ENCODE data around the gene PRH2. TPM values are rescaled to one million over a fixed set of nuclear protein-coding genes. Genes with fewer than 3 reads are reported as not detected.

The PRH2 gene
- polyA plus RNA-seq (2013, experiment 1 of 4): not detected
- not detected for polyA plus RNA-seq (2013, experiment 2 of 4)
- polyA plus RNA-seq (2013, experiment 3 of 4): not detected
- not detected for polyA plus RNA-seq (2013, experiment 4 of 4)

DNA sequence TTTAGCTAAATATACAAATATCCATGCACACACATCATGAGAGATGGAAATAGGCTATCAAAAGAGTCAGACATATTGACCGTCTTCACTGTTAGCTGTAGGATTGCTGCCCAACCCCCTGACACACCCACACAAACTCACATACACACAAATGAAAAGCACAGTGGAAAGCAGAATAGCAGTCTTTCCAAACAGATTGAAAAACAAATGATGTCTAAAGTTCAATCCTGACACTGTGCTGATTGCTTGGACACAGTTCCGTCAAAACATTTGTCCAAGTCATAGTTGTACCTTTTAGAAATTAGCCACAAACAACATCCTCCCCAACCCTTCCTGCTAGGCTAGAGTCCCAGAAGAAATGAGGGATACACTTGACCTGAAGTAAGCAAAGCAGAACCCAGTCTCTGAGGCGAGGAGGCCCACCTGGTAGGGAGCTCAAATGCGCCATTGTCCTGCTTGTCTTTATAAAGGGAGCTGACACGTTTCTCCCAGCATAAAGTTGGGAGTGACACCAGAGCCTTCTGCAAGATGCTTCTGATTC lies at the start of gene PRH2:
TSS of gene PRH2 (plus strand) at position 491 of the 541 bp plus-strand sequence. CDS start at position 529, 38 bp downstream.
- Histone ChIP-seq H3K27ac (ENCODE audit: insufficient read depth, low read depth, low read length, poor library complexity, severe bottlenecking) (no peak within 1 kb of the TSS), H3K4me3 (ENCODE audit: insufficient read depth, low read depth, low read length) (no peak within 1 kb of the TSS), H3K9me3 (ENCODE audit: control insufficient read depth, low read length) (no peaks in the 10 kb centered on the region), H3K36me3 (ENCODE audit: control insufficient read depth, insufficient read depth, low read length) (no peaks in the 10 kb centered on the region), H3K4me1 (ENCODE audit: control insufficient read depth, insufficient read depth, low read length) (no peaks in the 10 kb centered on the region), H3K27me3 (ENCODE audit: control insufficient read depth, insufficient read depth, low read length, poor library complexity, severe bottlenecking) (no peaks in the 10 kb centered on the region)
- WGBS, 2 experiments: 91 to 93% methylated on average over 5 of the region's 5 CpGs

DNA sequence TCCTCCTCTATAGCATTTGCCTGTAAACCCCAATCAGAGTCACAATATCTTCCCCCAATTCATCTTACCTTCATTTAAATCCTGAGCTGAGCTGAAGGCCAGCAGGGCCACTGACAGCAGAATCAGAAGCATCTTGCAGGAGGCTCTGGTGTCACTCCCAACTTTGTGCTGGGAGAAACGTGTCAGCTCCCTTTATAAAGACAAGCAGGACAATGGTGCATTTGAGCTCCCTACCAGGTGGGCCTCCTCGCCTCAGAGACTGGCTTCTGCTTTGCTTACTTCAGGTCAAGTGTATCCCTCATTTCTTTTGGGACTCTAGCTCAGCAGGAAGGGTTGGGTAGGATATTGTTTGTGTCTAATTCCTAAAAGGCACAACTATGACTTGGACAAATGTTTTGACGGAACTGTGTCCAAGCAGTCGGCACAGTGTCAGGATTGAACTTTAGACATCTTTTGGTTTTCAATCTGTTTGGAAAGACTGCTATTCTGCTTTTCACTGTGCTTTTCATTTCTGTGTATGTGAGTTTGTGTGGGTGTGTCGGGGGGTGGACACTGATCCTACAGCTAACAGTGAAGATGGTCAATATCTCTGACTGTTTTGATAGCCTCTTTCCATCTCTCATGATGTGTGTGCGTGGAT lies 44.8 kb upstream of the PRH2 start, which contains the start of gene PRH1:
TSS of gene PRH1 (minus strand) at position 170 of the 640 bp plus-strand sequence. CDS start at position 132, 38 bp downstream.
- no peaks in the 10 kb centered on the region for H3K9me3 ChIP-seq (ENCODE audit: control insufficient read depth, low read length)
- H3K4me1 ChIP-seq (ENCODE audit: control insufficient read depth, insufficient read depth, low read length): no peaks in the 10 kb centered on the region
- H3K4me3 ChIP-seq (ENCODE audit: insufficient read depth, low read depth, low read length): no peak within 1 kb of the TSS
- no peaks in the 10 kb centered on the region for H3K36me3 ChIP-seq (ENCODE audit: control insufficient read depth, insufficient read depth, low read length)
- no peak within 1 kb of the TSS for H3K27ac ChIP-seq (ENCODE audit: insufficient read depth, low read depth, low read length, poor library complexity, severe bottlenecking)
- 76 to 88% methylated on average over 5 to 6 of the region's 6 CpGs for WGBS, 2 experiments
- no peaks in the 10 kb centered on the region for H3K27me3 ChIP-seq (ENCODE audit: control insufficient read depth, insufficient read depth, low read length, poor library complexity, severe bottlenecking)

DNA sequence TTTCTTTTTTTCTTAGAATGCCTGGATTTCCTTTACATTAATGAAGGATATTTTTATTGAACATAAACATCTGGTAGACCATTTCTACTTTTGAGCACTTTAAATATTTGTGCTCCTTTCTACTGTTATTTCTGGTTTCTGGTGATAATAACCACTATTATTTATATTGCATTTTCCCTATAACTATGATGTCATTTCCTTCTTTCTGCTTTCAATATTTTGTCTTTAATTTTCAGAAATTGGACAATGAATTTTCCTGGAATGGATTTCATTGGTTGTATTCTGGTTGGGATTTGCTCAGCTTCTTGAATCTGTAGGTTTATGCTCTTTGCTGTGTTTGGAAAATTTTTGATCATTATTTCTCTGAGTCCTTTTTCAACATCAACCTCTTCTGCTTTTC lies 39.8 kb upstream of the PRH2 start:
- Histone ChIP-seq H3K4me3 (ENCODE audit: insufficient read depth, low read depth, low read length) (no peak overlapping the region), H3K27ac (ENCODE audit: insufficient read depth, low read depth, low read length, poor library complexity, severe bottlenecking) (no peak overlapping the region), H3K27me3 (ENCODE audit: control insufficient read depth, insufficient read depth, low read length, poor library complexity, severe bottlenecking) (no peaks in the 10 kb centered on the region), H3K4me1 (ENCODE audit: control insufficient read depth, insufficient read depth, low read length) (no peaks in the 10 kb centered on the region), H3K36me3 (ENCODE audit: control insufficient read depth, insufficient read depth, low read length) (no peaks in the 10 kb centered on the region), H3K9me3 (ENCODE audit: control insufficient read depth, low read length) (no peaks in the 10 kb centered on the region)

DNA sequence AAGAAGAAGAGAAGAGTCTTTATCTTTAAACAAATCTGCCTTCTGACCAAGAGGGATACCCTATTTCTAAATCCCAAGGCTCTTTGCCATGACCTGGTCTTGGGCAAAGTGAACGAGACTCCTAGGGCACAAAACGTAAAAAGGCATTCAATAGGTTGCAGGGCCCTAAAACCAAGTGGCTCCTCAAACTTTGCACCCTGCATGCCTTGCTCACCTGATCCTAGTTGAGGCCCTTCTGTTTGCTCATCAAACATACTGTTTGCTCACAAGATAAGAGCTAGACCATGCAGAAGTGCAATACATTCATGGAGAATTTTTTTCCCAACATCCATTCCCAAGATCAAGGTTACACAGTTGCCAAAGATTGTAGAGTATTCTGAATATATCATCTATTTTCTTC lies 37.1 kb upstream of the PRH2 start:
- Histone ChIP-seq H3K4me3 (ENCODE audit: insufficient read depth, low read depth, low read length) (no peak overlapping the region), H3K27ac (ENCODE audit: insufficient read depth, low read depth, low read length, poor library complexity, severe bottlenecking) (no peak overlapping the region), H3K9me3 (ENCODE audit: control insufficient read depth, low read length) (no peaks in the 10 kb centered on the region), H3K4me1 (ENCODE audit: control insufficient read depth, insufficient read depth, low read length) (no peaks in the 10 kb centered on the region), H3K27me3 (ENCODE audit: control insufficient read depth, insufficient read depth, low read length, poor library complexity, severe bottlenecking) (no peaks in the 10 kb centered on the region), H3K36me3 (ENCODE audit: control insufficient read depth, insufficient read depth, low read length) (no peaks in the 10 kb centered on the region)
- 98% methylated on average over 2 of the region's 2 CpGs for WGBS, 2 experiments

DNA sequence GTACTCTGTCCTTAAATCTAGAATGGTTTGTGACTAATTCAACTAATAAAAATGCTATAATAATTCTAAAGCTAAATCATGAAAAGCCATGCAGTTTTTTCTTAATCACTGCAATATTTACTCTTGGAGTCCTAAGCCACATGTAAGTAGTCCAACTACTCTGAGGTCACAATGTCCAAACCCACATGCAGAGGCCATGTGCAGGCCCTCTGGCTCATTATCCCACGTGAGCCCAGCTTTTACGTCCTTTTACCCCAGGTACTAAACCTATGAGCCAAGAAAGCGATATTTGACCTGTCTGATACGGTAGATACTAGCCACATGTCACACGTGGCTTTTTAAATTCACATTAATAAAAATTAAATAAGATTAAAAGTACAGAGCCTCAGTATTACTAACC lies 32.2 kb upstream of the PRH2 start:
- Histone ChIP-seq H3K27ac (ENCODE audit: insufficient read depth, low read depth, low read length, poor library complexity, severe bottlenecking) (no peak overlapping the region), H3K4me1 (ENCODE audit: control insufficient read depth, insufficient read depth, low read length) (no peaks in the 10 kb centered on the region), H3K36me3 (ENCODE audit: control insufficient read depth, insufficient read depth, low read length) (no peaks in the 10 kb centered on the region), H3K9me3 (ENCODE audit: control insufficient read depth, low read length) (no peaks in the 10 kb centered on the region), H3K27me3 (ENCODE audit: control insufficient read depth, insufficient read depth, low read length, poor library complexity, severe bottlenecking) (no peaks in the 10 kb centered on the region), H3K4me3 (ENCODE audit: insufficient read depth, low read depth, low read length) (no peak overlapping the region)
- WGBS, 2 experiments: 90 to 98% methylated on average over 4 to 5 of the region's 5 CpGs

DNA sequence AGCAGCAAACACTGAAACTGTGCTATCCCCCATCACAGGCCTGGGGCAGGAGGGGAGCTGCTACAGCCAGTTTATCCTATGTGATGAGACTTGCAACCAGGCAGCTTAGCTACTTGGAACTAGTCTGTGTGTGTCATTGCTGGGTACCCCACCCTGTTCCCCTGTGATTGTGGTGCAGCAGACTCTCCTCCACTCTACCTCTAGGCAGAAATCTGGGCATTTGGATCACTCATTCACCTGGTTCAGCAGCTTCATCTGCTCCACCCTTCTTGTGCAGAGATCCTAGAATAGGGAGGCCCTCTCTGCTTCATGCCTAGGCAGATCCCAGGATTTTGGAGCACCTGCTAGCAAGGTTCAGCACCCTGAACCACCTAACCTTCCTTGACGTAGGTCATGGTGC lies 28.5 kb upstream of the PRH2 start:
- WGBS, 2 experiments: 90 to 96% methylated on average over 1 of the region's 1 CpG
- Histone ChIP-seq H3K4me1 (ENCODE audit: control insufficient read depth, insufficient read depth, low read length) (no peaks in the 10 kb centered on the region), H3K27ac (ENCODE audit: insufficient read depth, low read depth, low read length, poor library complexity, severe bottlenecking) (no peak overlapping the region), H3K36me3 (ENCODE audit: control insufficient read depth, insufficient read depth, low read length) (no peaks in the 10 kb centered on the region), H3K4me3 (ENCODE audit: insufficient read depth, low read depth, low read length) (no peak overlapping the region), H3K9me3 (ENCODE audit: control insufficient read depth, low read length) (no peaks in the 10 kb centered on the region), H3K27me3 (ENCODE audit: control insufficient read depth, insufficient read depth, low read length, poor library complexity, severe bottlenecking) (no peaks in the 10 kb centered on the region)

DNA sequence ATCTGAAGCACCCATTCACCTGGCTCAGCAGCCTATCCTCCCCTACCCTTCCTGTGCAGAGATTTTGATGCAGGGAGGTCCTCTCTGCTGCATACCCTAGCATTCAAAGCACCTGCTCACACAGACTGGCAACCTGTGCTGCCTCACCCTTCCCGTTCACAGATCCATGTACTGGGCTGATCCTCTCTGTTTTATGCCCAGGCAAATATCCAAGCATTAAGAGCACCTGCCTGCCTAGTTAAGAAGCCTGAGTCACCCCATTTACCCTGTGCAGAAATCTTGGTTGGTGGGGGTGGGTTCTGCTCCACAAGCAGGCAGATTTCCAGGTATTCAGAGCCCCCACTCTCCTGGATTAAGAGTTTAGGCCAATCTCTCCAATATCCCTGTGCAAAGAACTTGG lies 28.1 kb upstream of the PRH2 start:
- H3K36me3 ChIP-seq (ENCODE audit: control insufficient read depth, insufficient read depth, low read length): no peaks in the 10 kb centered on the region
- no peak overlapping the region for H3K27ac ChIP-seq (ENCODE audit: insufficient read depth, low read depth, low read length, poor library complexity, severe bottlenecking)
- no peak overlapping the region for H3K4me3 ChIP-seq (ENCODE audit: insufficient read depth, low read depth, low read length)
- H3K4me1 ChIP-seq (ENCODE audit: control insufficient read depth, insufficient read depth, low read length): no peaks in the 10 kb centered on the region
- H3K9me3 ChIP-seq (ENCODE audit: control insufficient read depth, low read length): no peaks in the 10 kb centered on the region
- 96% methylated on average over 1 of the region's 1 CpG for WGBS, 2 experiments
- no peaks in the 10 kb centered on the region for H3K27me3 ChIP-seq (ENCODE audit: control insufficient read depth, insufficient read depth, low read length, poor library complexity, severe bottlenecking)

DNA sequence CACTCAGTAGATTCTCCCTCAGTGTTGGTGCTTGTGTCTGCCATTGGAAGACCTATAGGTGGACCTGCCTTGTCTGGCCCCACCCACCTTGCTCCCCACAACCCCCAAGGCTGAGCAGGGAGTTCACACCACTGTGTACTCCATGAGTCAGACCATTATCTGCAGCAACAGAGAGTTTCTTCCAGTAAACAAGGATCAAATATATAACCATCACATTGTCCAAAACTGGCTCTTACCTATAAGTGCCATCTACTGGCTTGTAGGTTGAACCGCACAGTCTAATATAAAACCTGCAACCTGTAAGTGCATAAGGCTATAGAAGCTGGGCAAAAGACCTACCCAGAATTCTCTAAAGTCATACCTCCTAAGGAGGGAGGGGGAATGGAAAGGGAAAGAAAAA lies 27.6 kb upstream of the PRH2 start:
- WGBS, 2 experiments: 100% methylated on average over 1 of the region's 1 CpG
- no peaks in the 10 kb centered on the region for H3K27me3 ChIP-seq (ENCODE audit: control insufficient read depth, insufficient read depth, low read length, poor library complexity, severe bottlenecking)
- H3K4me1 ChIP-seq (ENCODE audit: control insufficient read depth, insufficient read depth, low read length): no peaks in the 10 kb centered on the region
- H3K4me3 ChIP-seq (ENCODE audit: insufficient read depth, low read depth, low read length): no peak overlapping the region
- H3K36me3 ChIP-seq (ENCODE audit: control insufficient read depth, insufficient read depth, low read length): no peaks in the 10 kb centered on the region
- H3K9me3 ChIP-seq (ENCODE audit: control insufficient read depth, low read length): no peaks in the 10 kb centered on the region
- no peak overlapping the region for H3K27ac ChIP-seq (ENCODE audit: insufficient read depth, low read depth, low read length, poor library complexity, severe bottlenecking)

DNA sequence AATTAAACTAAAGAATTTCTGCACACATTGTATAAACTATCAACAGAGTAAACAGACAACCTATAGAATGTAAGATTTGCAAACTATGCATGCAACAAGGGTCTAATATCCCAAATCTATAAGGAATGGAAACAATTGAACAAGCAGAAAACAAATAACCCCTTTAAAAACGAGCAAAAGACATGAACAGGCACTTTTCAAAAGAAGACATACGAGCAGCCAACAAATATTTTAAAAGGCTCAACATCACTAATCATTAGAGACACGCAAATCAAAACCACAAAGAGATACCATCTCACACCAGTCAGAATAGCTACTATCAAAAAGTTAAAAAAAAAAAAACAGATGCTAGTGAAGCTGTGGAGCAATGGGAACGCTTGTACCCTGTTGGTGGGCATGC lies 24.4 kb upstream of the PRH2 start:
- no peak overlapping the region for H3K27ac ChIP-seq (ENCODE audit: insufficient read depth, low read depth, low read length, poor library complexity, severe bottlenecking)
- H3K4me3 ChIP-seq (ENCODE audit: insufficient read depth, low read depth, low read length): no peak overlapping the region
- H3K36me3 ChIP-seq (ENCODE audit: control insufficient read depth, insufficient read depth, low read length): no peaks in the 10 kb centered on the region
- H3K4me1 ChIP-seq (ENCODE audit: control insufficient read depth, insufficient read depth, low read length): no peaks in the 10 kb centered on the region
- H3K9me3 ChIP-seq (ENCODE audit: control insufficient read depth, low read length): no peaks in the 10 kb centered on the region
- no peaks in the 10 kb centered on the region for H3K27me3 ChIP-seq (ENCODE audit: control insufficient read depth, insufficient read depth, low read length, poor library complexity, severe bottlenecking)
- WGBS, 2 experiments: 84 to 92% methylated on average over 4 of the region's 4 CpGs

DNA sequence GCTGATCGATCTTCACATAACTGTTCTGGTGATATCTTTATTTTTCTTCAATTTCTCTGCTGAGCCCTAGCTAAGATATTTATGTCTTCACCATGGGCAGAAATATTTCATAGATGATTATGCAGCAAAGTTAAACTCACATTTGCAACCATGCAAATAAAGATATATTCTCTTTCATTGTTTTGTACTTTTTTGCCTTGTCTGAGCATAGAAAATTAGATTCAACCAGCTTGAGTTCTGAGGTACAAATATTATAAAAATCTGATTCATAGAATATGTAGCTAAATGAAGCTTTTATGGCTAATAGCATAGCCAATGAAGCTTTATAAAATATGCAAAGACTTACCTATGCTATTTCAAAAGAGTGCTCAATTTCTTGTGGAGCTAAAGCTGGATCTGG lies 19.6 kb upstream of the PRH2 start, which contains the start of gene TAS2R13:
TSS of gene TAS2R13 (minus strand) at position 101 of the 400 bp plus-strand sequence. CDS start 264 bp downstream, outside the sequence.
- Histone ChIP-seq H3K4me1 (ENCODE audit: control insufficient read depth, insufficient read depth, low read length) (no peaks in the 10 kb centered on the region), H3K9me3 (ENCODE audit: control insufficient read depth, low read length) (no peaks in the 10 kb centered on the region), H3K27me3 (ENCODE audit: control insufficient read depth, insufficient read depth, low read length, poor library complexity, severe bottlenecking) (no peaks in the 10 kb centered on the region), H3K36me3 (ENCODE audit: control insufficient read depth, insufficient read depth, low read length) (no peaks in the 10 kb centered on the region), H3K4me3 (ENCODE audit: insufficient read depth, low read depth, low read length) (no peak within 1 kb of the TSS), H3K27ac (ENCODE audit: insufficient read depth, low read depth, low read length, poor library complexity, severe bottlenecking) (no peak within 1 kb of the TSS)
- WGBS, 2 experiments: 83 to 90% methylated on average over 1 of the region's 1 CpG

Data from ectodermal cell (in vitro differentiated cells).